Glomerular endothelial cell (primary cell): Measurements from ENCODE around the gene SETD2. TPM values are rescaled to one million over a fixed set of nuclear protein-coding genes. Genes with fewer than 3 reads are reported as not detected.
"Not testable (repeated sequence)": the region's sequence is repeated elsewhere in the genome, so short reads cannot be mapped to it uniquely, and the experiment has no call there.

Experiments
- DNase-seq: peaks from one replicate; pipeline ENCODE4 v3.0.0-alpha.2; 2011; ENCODE audit warnings: low read depth, low spot score; ENCODE audit errors: extremely low read depth
- total RNA-seq: library from RNA; depleted of rRNA; stranded (reverse); fragments of >200 nt; gene quantifications from 2 replicates; pipeline ENCODE4 v1.2.3, GENCODE V29; 2015

Gene SETD2
- total RNA-seq, 1 donor from 2014 or later, result 43.2 TPM

- DNase-seq, result no peak
Measured at GRCh38 chr3:47042231-47042791, 121.6 kb downstream of the SETD2 start.

DNA sequence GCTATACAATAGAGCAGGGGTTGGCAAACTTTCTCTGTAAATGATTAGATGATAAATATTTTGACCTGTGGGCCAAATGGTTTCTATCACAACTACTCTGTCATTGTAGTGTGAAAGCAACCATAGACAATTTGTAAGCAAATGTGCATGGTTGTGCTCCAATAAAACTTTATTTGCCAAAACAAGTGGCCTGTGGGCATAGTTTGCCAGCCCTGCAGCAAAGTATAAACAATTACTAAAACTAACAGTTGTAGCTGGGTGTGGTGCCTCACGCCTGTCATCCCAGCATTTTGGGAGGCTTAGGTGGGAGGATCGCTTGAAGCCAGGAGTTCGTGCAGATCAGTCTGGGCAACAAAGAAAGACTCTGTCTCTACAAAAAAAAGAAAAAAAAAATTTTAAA is 122.8 kb downstream of the SETD2 start:
- DNase-seq, result no peak

DNA sequence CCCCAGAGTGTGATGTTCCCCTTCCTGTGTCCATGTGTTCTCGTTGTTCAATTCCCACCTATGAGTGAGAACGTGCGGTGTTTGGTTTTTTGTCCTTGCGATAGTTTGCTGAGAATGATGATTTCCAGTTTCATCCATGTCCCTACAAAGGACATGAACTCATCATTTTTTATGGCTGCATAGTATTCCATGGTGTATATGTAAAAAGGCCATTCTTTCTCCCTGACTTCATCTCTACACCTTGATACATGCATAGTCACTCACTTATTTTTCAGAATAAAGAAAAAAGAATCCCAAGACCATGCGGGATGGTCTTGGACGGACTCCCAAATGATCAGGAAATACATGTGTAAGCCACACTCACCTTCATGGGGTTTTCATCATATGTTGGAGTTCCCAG is 126.6 kb downstream of the SETD2 start:
- DNase-seq, result not testable (repeated sequence)

DNA sequence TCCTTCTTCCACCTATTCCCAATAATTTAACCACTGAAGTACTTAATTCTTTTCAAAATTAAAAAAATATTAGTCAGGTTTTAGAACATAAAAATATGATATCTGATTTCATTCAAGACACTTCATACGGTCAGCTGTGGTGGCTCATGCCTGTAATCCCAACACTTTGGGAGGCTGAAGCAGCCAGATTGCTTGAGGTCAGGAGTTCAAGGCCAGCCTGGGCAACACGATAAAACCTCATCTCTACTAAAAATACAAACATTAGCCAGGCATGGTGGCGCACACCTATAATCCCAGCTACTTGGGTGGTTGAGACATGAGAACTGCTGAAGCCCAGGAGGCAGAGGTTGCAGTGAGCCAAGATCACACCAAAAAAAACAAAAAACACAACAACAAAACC is 127.8 kb downstream of the SETD2 start:
- DNase-seq, result no peak

- DNase-seq, result no peak
Measured at GRCh38 chr3:47035645-47036044, 128.3 kb downstream of the SETD2 start.

GRCh38 chr3:47034868-47035489 is 128.9 kb downstream of the SETD2 start:
- no peak for DNase-seq

GRCh38 chr3:47031041-47031440 is 132.9 kb downstream of the SETD2 start:
- not testable (repeated sequence) for DNase-seq

DNA sequence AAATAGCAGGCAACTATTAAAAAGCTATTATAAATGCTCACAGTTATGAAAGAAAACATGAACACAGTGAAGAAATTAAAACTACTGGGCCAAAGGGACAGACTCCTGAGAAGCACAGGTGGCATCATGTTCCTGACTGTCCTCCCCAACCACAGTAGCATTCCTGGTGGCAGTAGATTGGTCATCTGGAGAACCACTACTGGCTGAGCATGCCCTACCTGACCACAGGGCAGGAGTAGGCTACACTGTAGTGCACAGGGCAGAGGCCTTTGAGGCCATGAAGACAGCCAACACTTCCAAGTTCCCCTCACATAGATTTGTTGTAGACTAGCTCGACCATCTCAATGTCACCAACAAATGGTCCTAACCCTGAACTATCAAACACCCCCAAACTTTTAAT is 135.2 kb downstream of the SETD2 start:
- DNase-seq, result no peak

GRCh38 chr3:47028146-47028545 is 135.8 kb downstream of the SETD2 start:
- no peak for DNase-seq

DNA sequence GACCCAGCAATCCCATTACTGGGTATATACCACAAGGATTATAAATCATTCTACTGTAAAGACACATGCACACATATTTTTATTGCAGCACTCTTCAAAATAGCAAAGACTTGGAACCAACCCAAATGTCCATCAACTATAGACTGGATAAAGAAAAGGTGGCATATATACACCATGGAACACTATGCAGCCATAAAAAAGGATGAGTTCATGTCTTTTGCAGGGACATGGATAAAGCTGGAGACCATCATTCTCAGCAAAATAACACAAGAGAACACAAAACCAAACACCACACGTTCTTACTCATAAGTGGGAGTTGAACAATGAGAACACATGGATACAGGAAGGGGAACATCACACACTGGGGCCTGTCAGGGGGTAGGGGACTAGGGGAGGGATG is 137.5 kb downstream of the SETD2 start:
- not testable (repeated sequence) for DNase-seq

GRCh38 chr3:47024932-47025331 is 139.0 kb downstream of the SETD2 start:
- DNase-seq, result no peak

DNA sequence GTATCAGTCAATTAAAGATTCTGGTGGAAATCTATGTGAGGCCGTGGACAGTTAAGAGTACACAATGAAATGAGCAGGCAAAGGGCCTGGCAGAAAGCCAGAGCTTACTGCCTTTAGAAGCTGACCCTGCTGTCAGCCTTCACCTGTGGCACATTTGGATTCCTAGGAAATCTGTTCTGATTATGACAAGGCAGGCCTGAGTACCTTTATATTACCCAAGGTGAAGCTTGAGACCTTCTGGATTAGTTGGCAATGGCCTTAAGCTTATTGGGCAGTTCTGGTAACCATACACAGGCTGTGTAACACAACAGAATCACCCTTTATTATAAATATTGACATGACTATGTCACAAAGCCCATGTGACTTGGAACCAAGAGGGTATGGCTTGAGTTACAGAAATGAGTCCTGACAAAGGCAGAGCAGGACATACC is 141.3 kb downstream of the SETD2 start:
- DNase-seq, result no peak

DNA sequence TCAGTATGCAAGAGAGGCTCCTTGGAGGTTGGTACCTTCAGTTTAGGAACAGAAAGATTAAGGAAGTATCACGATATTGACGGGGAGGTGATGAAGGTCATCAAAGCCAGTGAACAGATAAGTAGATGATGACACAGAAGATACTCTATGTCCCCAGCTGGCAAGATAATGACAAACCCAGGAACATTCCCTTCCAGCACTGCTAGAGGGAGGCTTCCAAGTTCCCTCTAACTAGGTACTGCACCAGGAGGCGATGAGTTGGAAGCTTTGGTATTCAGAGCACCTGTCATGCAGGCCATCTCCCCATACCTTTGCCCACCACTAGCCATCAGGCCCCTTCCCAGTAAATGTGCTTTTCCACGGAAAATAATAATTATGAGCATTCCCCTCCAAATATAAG is 143.6 kb downstream of the SETD2 start:
- DNase-seq, result no peak

- DNase-seq, result no peak
Measured at GRCh38 chr3:47019201-47019600, 144.7 kb downstream of the SETD2 start.

DNA sequence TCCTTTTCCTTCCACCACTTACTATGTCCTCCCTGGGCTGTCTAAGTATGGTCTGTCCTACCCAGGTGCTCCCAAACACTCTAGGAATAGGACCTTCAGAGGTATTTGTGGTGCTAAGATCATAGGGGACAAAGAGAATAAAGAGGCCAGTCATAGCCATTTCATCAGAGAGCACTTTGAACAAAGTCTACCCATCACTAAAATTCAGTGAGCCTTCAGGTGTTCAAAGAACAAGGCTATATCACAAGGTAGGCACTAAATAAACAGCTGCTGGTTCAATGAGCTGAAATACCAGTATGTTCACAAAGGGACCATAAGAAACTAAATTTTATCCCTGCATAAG is 145.7 kb downstream of the SETD2 start:
- no peak for DNase-seq

GRCh38 chr3:47017504-47018268 is 146.2 kb downstream of the SETD2 start:
- no peak for DNase-seq

- DNase-seq, result no peak
Measured at GRCh38 chr3:47016934-47017435, 146.9 kb downstream of the SETD2 start.

- no peak for DNase-seq
Measured at GRCh38 chr3:47016086-47016933, 147.6 kb downstream of the SETD2 start.

DNA sequence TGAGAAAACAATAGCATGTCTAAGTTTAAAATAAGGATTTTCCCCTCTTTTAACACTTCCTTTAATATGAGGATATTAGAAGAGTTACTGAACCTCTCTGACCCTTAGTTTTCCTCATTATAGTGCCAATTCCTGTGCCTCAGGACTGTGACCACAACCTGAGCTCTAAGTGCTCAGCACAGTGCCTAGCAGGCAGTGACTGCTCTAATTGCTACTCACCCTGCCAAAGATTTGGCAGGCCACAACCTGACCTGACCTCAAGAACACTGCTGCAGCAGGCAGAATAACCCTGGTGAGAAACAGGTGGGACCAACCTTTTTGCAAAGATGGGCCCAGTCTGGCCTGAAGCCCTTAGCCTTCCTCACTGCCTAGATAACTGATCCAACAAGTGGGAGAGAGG is 148.8 kb downstream of the SETD2 start:
- no peak for DNase-seq

GRCh38 chr3:47014036-47014435 is 149.9 kb downstream of the SETD2 start:
- DNase-seq, result no peak

GRCh38 chr3:47013231-47013630 is 150.7 kb downstream of the SETD2 start:
- no peak for DNase-seq
